ENCODE measurements around the gene MIX23. TPM values are rescaled to one million over a fixed set of nuclear protein-coding genes. Genes with fewer than 3 reads are reported as not detected.

MIX23 gene
- total RNA-seq, 1 experiment from 2014 or later = 76.2 TPM

DNA sequence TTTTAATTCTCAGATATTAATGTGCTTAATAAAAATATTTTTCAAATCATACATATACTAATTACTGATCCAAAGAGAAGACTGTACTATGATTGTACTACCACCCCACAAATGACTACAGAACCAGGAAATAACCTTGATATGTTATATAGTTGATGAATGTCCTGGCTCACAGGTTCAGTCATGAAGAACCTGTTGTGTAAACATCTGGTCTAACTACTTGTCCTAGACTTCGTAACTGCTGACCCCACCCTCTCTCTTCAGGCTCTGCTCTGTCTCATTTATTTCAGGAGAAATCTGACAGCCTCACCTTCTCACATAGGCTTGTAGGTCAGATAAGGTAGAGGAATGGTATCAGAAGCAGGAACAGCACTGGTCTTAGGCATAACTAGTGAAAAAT, 72.7 kb downstream of the MIX23 start:
- Histone ChIP-seq H3K9me3 (ENCODE audit: control insufficient read depth in 1 of 2, insufficient read depth in 1 of 2, low read depth in 1 of 2, low read length in 2 of 2) (no peaks in the 10 kb centered on the region), H3K9ac (ENCODE audit: low read length) (no peak overlapping the region), H3K79me2 (ENCODE audit: insufficient read depth, low read length) (no peaks in the 10 kb centered on the region), H3K27ac (ENCODE audit: low read depth, low read length) (no peak overlapping the region), H4K20me1 (ENCODE audit: insufficient read depth) (no peaks in the 10 kb centered on the region), H3K36me3 (ENCODE audit: control insufficient read depth in 1 of 2, insufficient read depth in 2 of 2, low read length in 2 of 2) (no peaks in the 10 kb centered on the region), H3K27me3 (ENCODE audit: insufficient read depth, low read length) (no peaks in the 10 kb centered on the region), H3K4me1 (ENCODE audit: control insufficient read depth in 1 of 2, insufficient read depth in 2 of 2, low read length in 2 of 2) (0 out of 4 replicates have a peak, but pooled peaks cover 0 to 3% of the 10 kb centered on the region in 2 experiments), H3K9me2 (ENCODE audit: insufficient read depth) (no peaks in the 10 kb centered on the region), H3K4me3 (replicated peaks in 1 of 2; ENCODE audit: low read depth in 1 of 2, low read length in 2 of 2) (no peak overlapping the region), H2AFZ (ENCODE audit: low read depth, low read length, poor library complexity, severe bottlenecking) (no peak overlapping the region), H3K4me2 (ENCODE audit: low read length) (no peak overlapping the region)
- DNase-seq (ENCODE audit: low read depth, low spot score) (no peak), ATAC-seq (no peak)
- CTCF ChIA-PET = no interaction called here
- POLR2A ChIA-PET = no interaction called here
- intact Hi-C loops (cut with micrococcal nuclease) = no loop called here
- no TSS peak for BruUV-seq (replicated peaks)
- RAD21 ChIA-PET (ENCODE audit: low non-redundant PET in 1 of 2, low total read pairs in 2 of 2, uncharacterized antibody in 2 of 2, unreplicated experiment in 2 of 2) = no interaction called here
- TF ChIP-seq SP1 (IDR thresholded peaks at IDR 0.05; ENCODE audit: low read depth) (no peak), FOSL1 (IDR thresholded peaks at IDR 0.05; ENCODE audit: low read depth) (no peak), JUND (IDR thresholded peaks at IDR 0.05) (no peak), CBX3 (IDR thresholded peaks at IDR 0.05; ENCODE audit: low read depth) (no peak), ELF1 (IDR thresholded peaks at IDR 0.05; ENCODE audit: borderline replicate concordance, low read depth) (no peak), RAD21 (IDR thresholded peaks at IDR 0.05; ENCODE audit: low read depth) (no peak)

Other genes with a start within 250 kb of the MIX23 start
- gene CASR, start 199.6 kb downstream of the MIX23 start, total RNA-seq (2021; ENCODE audit: unreplicated experiment) = not detected
- gene CSTA, start 58.0 kb downstream of the MIX23 start, total RNA-seq (2021; ENCODE audit: unreplicated experiment) = 11.0 TPM
- gene FAM162A, start 951 bp upstream of the MIX23 start, total RNA-seq (2021; ENCODE audit: unreplicated experiment) = 74.1 TPM
- gene WDR5B, start 32.8 kb upstream of the MIX23 start, total RNA-seq (2021; ENCODE audit: unreplicated experiment) = 3.4 TPM
- 73.4 TPM for gene KPNA1, start 131.7 kb upstream of the MIX23 start, total RNA-seq (2021; ENCODE audit: unreplicated experiment)
- gene PARP9, start 181.1 kb upstream of the MIX23 start, total RNA-seq (2021; ENCODE audit: unreplicated experiment) = 9.5 TPM
- gene DTX3L, start 181.1 kb upstream of the MIX23 start, total RNA-seq (2021; ENCODE audit: unreplicated experiment) = 13.1 TPM
- gene PARP15, start 194.4 kb upstream of the MIX23 start, total RNA-seq (2021; ENCODE audit: unreplicated experiment) = 0.12 TPM

All from HCT116 (cell line).